HCT116 (cell line): ENCODE data around the gene ELMOD2. TPM values are rescaled to one million over a fixed set of nuclear protein-coding genes. Genes with fewer than 3 reads are reported as not detected.

Experiments used
- ATAC-seq: fragments of 200-7000 bp; cut with Tn5 transposase; 2 replicates; pipeline ENCODE4 v1.9.1; 2020; ENCODE audit warnings: mild to moderate bottlenecking, moderate library complexity
- BruUV-seq: library from RNA; stranded (reverse); fragments of 400-500 nt; replicated peaks from 2 replicates; lab custom pipeline; 2021; lab: Mats Ljungman, UMichigan
- CTCF ChIA-PET: fragments of 300-600 bp; sonication (Branson Sonifier 250); formaldehyde crosslinking; loops from one replicate; lab custom pipeline; 2021; ENCODE audit warnings: antibody characterized with exemption; lab: Charles Lee
- POLR2A ChIA-PET: fragments of 300-600, 350-600 bp; sonication (Branson Sonifier 250); formaldehyde crosslinking; loops from one replicate; lab custom pipeline; 2021; ENCODE audit warnings: antibody characterized with exemption; lab: Charles Lee
- RAD21 ChIA-PET, 2 experiments: fragments of 300-600 bp; sonication (Branson Sonifier 250); formaldehyde crosslinking; loops; one replicate each; lab custom pipeline; 2023; ENCODE audit warnings: low total read pairs in 2 of 2; ENCODE audit not compliant: uncharacterized antibody in 2 of 2, unreplicated experiment in 2 of 2, low non-redundant PET in 1 of 2; lab: Charles Lee
- DNase-seq: peaks from one replicate; pipeline ENCODE4 v3.0.0-alpha.2; 2010; ENCODE audit warnings: low read depth, low spot score
- H2AFZ ChIP-seq: fragments of 200-600 bp; shearing (Covaris generic), sonication (generic); 2 replicates; pipeline ENCODE4 v1.6.1; 2017; ENCODE audit warnings: low read depth, mixed run types, mixed read lengths, antibody characterized with exemption, low read length; ENCODE audit not compliant: poor library complexity, severe bottlenecking
- H3K27ac ChIP-seq: 2 replicates; pipeline ENCODE4 v1.5.1; 2012; ENCODE audit warnings: low read depth, low read length
- H3K27me3 ChIP-seq: fragments of 200-600 bp; sonication (generic); 2 replicates; pipeline ENCODE4 v1.6.1; 2016; ENCODE audit warnings: mixed run types, low read length, mixed read lengths; ENCODE audit not compliant: insufficient read depth
- H3K36me3 ChIP-seq, 2 experiments: fragments of 200-500 bp in 1 of 2; fragments of 200-600 bp in 1 of 2; sonication (Bioruptor generic) in 1 of 2; sonication (generic) in 1 of 2; 2 replicates each; pipeline versions ENCODE4 v1.5.1 to v1.6.1; 2014 to 2016; ENCODE audit warnings: low read length in 2 of 2, inconsistent platforms in 1 of 2, mixed read lengths in 1 of 2, mixed run types in 1 of 2; ENCODE audit not compliant: insufficient read depth in 2 of 2, control insufficient read depth in 1 of 2
- H3K4me1 ChIP-seq, 2 experiments: fragments of 200-600 bp in 1 of 2; sonication (generic) in 1 of 2; 2 replicates each; pipeline versions ENCODE4 v1.5.1 to v1.6.1; 2012 to 2017; ENCODE audit warnings: low read length in 2 of 2, inconsistent platforms in 1 of 2, mild to moderate bottlenecking in 1 of 2, mixed read lengths in 1 of 2, mixed run types in 1 of 2, moderate library complexity in 1 of 2; ENCODE audit not compliant: insufficient read depth in 2 of 2, control insufficient read depth in 1 of 2
- H3K4me2 ChIP-seq: fragments of 200-600 bp; sonication (generic); 2 replicates; pipeline ENCODE4 v1.6.1; 2017; ENCODE audit warnings: mixed run types, low read length, mixed read lengths
- H3K4me3 ChIP-seq, 2 experiments: fragments of 200-600 bp in 1 of 2; sonication (generic) in 1 of 2; replicated peaks in 1 of 2; 2 replicates each; pipeline ENCODE4 v1.5.1; 2011 to 2016; ENCODE audit warnings: low read length in 2 of 2, control low read depth in 1 of 2, low read depth in 1 of 2, mild to moderate bottlenecking in 1 of 2, mixed read lengths in 1 of 2, mixed run types in 1 of 2
- H3K79me2 ChIP-seq: fragments of 200-600 bp; sonication (generic); 2 replicates; pipeline ENCODE4 v1.6.1; 2017; ENCODE audit warnings: mild to moderate bottlenecking, mixed run types, low read length, moderate library complexity, mixed read lengths; ENCODE audit not compliant: insufficient read depth
- H3K9ac ChIP-seq: fragments of 200-600 bp; sonication (generic); 2 replicates; pipeline ENCODE4 v1.6.1; 2016; ENCODE audit warnings: low read length, mixed read lengths
- H3K9me2 ChIP-seq: fragments of 200-600 bp; sonication (generic), shearing (Covaris generic); 2 replicates; pipeline ENCODE4 v1.6.1; 2017; ENCODE audit warnings: mixed run types, mild to moderate bottlenecking, moderate library complexity; ENCODE audit not compliant: insufficient read depth
- H3K9me3 ChIP-seq, 2 experiments: fragments of 200-500 bp in 1 of 2; fragments of 200-600 bp in 1 of 2; sonication (Bioruptor generic) in 1 of 2; sonication (generic) in 1 of 2; 2 replicates each; pipeline ENCODE4 v1.6.1; 2014 to 2017; ENCODE audit warnings: low read length in 2 of 2, mixed read lengths in 2 of 2, inconsistent platforms in 1 of 2, low read depth in 1 of 2, mild to moderate bottlenecking in 1 of 2, mixed run types in 1 of 2, moderate library complexity in 1 of 2; ENCODE audit not compliant: control insufficient read depth in 1 of 2, insufficient read depth in 1 of 2
- H4K20me1 ChIP-seq: fragments of 200-600 bp; sonication (generic), shearing (Covaris generic); 2 replicates; pipeline ENCODE4 v1.6.1; 2017; ENCODE audit warnings: mixed run types, mild to moderate bottlenecking, moderate library complexity; ENCODE audit not compliant: insufficient read depth
- CBX3 ChIP-seq: IDR thresholded peaks from 2 replicates; pipeline ENCODE4 v1.6.1; 2012; ENCODE audit warnings: low read depth
- CEBPB ChIP-seq: IDR thresholded peaks from 2 replicates; pipeline ENCODE4 v1.6.1; 2012; ENCODE audit warnings: low read depth
- EGR1 ChIP-seq: IDR thresholded peaks from 2 replicates; pipeline ENCODE4 v1.6.1; 2012; ENCODE audit warnings: low read depth
- ELF1 ChIP-seq: IDR thresholded peaks from 2 replicates; pipeline ENCODE4 v1.6.1; 2012; ENCODE audit warnings: low read depth, borderline replicate concordance
- EZH2 ChIP-seq: fragments of 200-600 bp; sonication (generic); IDR thresholded peaks from 2 replicates; pipeline ENCODE4 v1.6.1; 2017; ENCODE audit warnings: antibody characterized with exemption, mixed run types
- EZH2phosphoT487 ChIP-seq: fragments of 200-600 bp; IDR thresholded peaks from 2 replicates; pipeline ENCODE4 v1.6.1; 2018; ENCODE audit warnings: antibody characterized with exemption, borderline replicate concordance
- JUND ChIP-seq: IDR thresholded peaks from 2 replicates; pipeline ENCODE4 v1.6.1; 2012
- POLR2A ChIP-seq: IDR thresholded peaks from 2 replicates; pipeline ENCODE4 v1.7.0; 2011; ENCODE audit warnings: borderline replicate concordance; ENCODE audit not compliant: insufficient read depth, insufficient read length; ENCODE audit errors: extremely low read depth
- POLR2AphosphoS5 ChIP-seq: IDR thresholded peaks from 2 replicates; pipeline ENCODE4 v1.6.1; 2011; ENCODE audit warnings: mild to moderate bottlenecking, low read depth, low read length, moderate library complexity
- RAD21 ChIP-seq: IDR thresholded peaks from 2 replicates; pipeline ENCODE4 v1.6.1; 2012; ENCODE audit warnings: low read depth, mild to moderate bottlenecking
- SIN3A ChIP-seq: IDR thresholded peaks from 2 replicates; pipeline ENCODE4 v1.6.1; 2012; ENCODE audit warnings: low read depth
- SP1 ChIP-seq: IDR thresholded peaks from 2 replicates; pipeline ENCODE4 v1.6.1; 2012; ENCODE audit warnings: low read depth
- TCF7L2 ChIP-seq: IDR thresholded peaks from 2 replicates; pipeline ENCODE4 v1.7.0; 2011; ENCODE audit warnings: borderline replicate concordance, inconsistent platforms; ENCODE audit not compliant: insufficient read depth, insufficient read length; ENCODE audit errors: extremely low read depth
- YY1 ChIP-seq: IDR thresholded peaks from 2 replicates; pipeline ENCODE4 v1.6.1; 2011; ENCODE audit warnings: low read length, low read depth, moderate library complexity, mild to moderate bottlenecking; ENCODE audit not compliant: insufficient replicate concordance; ENCODE audit errors: extremely low read depth
- ZFX ChIP-seq: fragments of 450-650 bp; IDR thresholded peaks from 2 replicates; pipeline ENCODE4 v1.6.1; 2017
- intact Hi-C: fragments of 100-400 bp; cut with micrococcal nuclease; formaldehyde crosslinking; loops from 2 replicates; pipeline ENCODE4 v1.10.0; 2022
- total RNA-seq: library from RNA; stranded (reverse); gene quantifications from one replicate; pipeline ENCODE4 v1.2.1, GENCODE V29; 2021; ENCODE audit not compliant: unreplicated experiment
- TF ChIP-seq, protein P1 (sequence below): IDR thresholded peaks from 2 replicates; pipeline ENCODE4 v1.6.1; 2012
- TF ChIP-seq, protein P2 (sequence below): IDR thresholded peaks from 2 replicates; pipeline ENCODE4 v1.6.1; 2011; ENCODE audit warnings: mild to moderate bottlenecking, low read length, moderate library complexity; ENCODE audit not compliant: insufficient replicate concordance; ENCODE audit errors: extremely low read depth
- TF ChIP-seq, protein P3 (sequence below): IDR thresholded peaks from 2 replicates; pipeline ENCODE4 v1.6.1; 2012

Gene ELMOD2
- total RNA-seq, 1 experiment from 2014 or later = 26.6 TPM

DNA sequence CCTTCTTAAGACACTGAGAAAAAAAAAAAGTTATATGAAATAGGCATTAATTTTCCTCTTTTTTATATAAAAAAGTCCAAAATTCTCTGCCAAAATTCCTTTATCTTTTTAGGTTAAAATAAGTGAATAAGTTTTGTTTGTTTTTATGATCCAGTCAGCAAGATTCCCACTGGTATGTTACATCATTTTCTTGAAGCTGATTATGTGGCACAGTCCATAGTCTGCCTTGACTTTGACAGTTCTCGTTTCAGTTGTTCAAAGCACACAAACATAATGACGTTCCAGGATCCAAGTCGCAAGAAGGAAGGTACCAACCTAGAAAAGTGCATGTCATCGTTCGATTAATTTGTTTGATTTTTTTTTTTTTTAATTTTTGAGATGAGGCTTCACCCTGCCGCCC lies 35.7 kb downstream of the ELMOD2 start:
- TF ChIP-seq EGR1 (no peak), CEBPB (no peak), POLR2AphosphoS5 (no peak), YY1 (no peak), SP1 (no peak), TCF7L2 (no peak), POLR2A (no peak), RAD21 (no peak), EZH2 (no peak), ZFX (no peak), ELF1 (no peak), EZH2phosphoT487 (no peak), JUND (no peak), CBX3 (no peak), SIN3A (no peak)
- TF ChIP-seq, protein P1, sequence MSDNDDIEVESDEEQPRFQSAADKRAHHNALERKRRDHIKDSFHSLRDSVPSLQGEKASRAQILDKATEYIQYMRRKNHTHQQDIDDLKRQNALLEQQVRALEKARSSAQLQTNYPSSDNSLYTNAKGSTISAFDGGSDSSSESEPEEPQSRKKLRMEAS = no peak
- TF ChIP-seq, protein P2, sequence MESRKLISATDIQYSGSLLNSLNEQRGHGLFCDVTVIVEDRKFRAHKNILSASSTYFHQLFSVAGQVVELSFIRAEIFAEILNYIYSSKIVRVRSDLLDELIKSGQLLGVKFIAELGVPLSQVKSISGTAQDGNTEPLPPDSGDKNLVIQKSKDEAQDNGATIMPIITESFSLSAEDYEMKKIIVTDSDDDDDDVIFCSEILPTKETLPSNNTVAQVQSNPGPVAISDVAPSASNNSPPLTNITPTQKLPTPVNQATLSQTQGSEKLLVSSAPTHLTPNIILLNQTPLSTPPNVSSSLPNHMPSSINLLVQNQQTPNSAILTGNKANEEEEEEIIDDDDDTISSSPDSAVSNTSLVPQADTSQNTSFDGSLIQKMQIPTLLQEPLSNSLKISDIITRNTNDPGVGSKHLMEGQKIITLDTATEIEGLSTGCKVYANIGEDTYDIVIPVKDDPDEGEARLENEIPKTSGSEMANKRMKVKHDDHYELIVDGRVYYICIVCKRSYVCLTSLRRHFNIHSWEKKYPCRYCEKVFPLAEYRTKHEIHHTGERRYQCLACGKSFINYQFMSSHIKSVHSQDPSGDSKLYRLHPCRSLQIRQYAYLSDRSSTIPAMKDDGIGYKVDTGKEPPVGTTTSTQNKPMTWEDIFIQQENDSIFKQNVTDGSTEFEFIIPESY = no peak
- TF ChIP-seq, protein P3, sequence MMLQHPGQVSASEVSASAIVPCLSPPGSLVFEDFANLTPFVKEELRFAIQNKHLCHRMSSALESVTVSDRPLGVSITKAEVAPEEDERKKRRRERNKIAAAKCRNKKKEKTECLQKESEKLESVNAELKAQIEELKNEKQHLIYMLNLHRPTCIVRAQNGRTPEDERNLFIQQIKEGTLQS = no peak
- no peaks in the 10 kb centered on the region for H3K27me3 ChIP-seq
- no peaks in the 10 kb centered on the region for H3K9me2 ChIP-seq
- H3K9me3 ChIP-seq = no peaks in the 10 kb centered on the region
- H3K9ac ChIP-seq = no peak overlapping the region
- no peaks in the 10 kb centered on the region for H3K36me3 ChIP-seq
- H2AFZ ChIP-seq = no peak overlapping the region
- ChIA-PET RAD21 (no interaction called here), CTCF (no interaction called here), POLR2A (no interaction called here)
- ATAC-seq (no peak), DNase-seq (no peak)
- H3K4me3 ChIP-seq = no peak overlapping the region
- no peak overlapping the region for H3K4me2 ChIP-seq
- H3K27ac ChIP-seq = no peak overlapping the region
- BruUV-seq = no TSS peak
- no peaks in the 10 kb centered on the region for H3K4me1 ChIP-seq
- H4K20me1 ChIP-seq = no peaks in the 10 kb centered on the region
- intact Hi-C loops = no loop called here
- H3K79me2 ChIP-seq = no peaks in the 10 kb centered on the region
